GM04503 (cell line): ENCODE results near the gene ARL8B.
A peak's percentile ranks its signal among the peaks of the same experiment; 100 is the strongest.
"Not testable (repeated sequence)": the region's sequence is repeated elsewhere in the genome, so short reads cannot be mapped to it uniquely, and the experiment has no call there.

Source experiments
- DNase-seq: peaks from one replicate; pipeline ENCODE4 v3.0.0-alpha.2; 2012; ENCODE audit warnings: low read depth

Gene ARL8B

GRCh38 chr3:5145120-5145519 is 23.0 kb downstream of the ARL8B start:
- no peak for DNase-seq

GRCh38 chr3:5147152-5147551 is 25.1 kb downstream of the ARL8B start:
- not testable (repeated sequence) for DNase-seq

GRCh38 chr3:5149306-5149880 is 27.3 kb downstream of the ARL8B start:
- no peak for DNase-seq

- no peak for DNase-seq
Observed at GRCh38 chr3:5151586-5151985, 29.5 kb downstream of the ARL8B start.

GRCh38 chr3:5153074-5153473 is 31.0 kb downstream of the ARL8B start:
- DNase-seq = no peak

GRCh38 chr3:5155241-5155640 is 33.1 kb downstream of the ARL8B start:
- DNase-seq = no peak

- DNase-seq = no peak
Observed at GRCh38 chr3:5160321-5160720, 38.2 kb downstream of the ARL8B start.

GRCh38 chr3:5160940-5161858 is 39.1 kb downstream of the ARL8B start:
- no peak for DNase-seq

GRCh38 chr3:5162102-5162501 is 40.0 kb downstream of the ARL8B start:
- peak; percentile 20 for DNase-seq

GRCh38 chr3:5165698-5166097 is 43.6 kb downstream of the ARL8B start:
- no peak for DNase-seq

- no peak for DNase-seq
Observed at GRCh38 chr3:5166846-5167245, 44.8 kb downstream of the ARL8B start.

- no peak for DNase-seq
Observed at GRCh38 chr3:5168110-5168509, 46.0 kb downstream of the ARL8B start.

- no peak for DNase-seq
Observed at GRCh38 chr3:5169807-5170206, 47.7 kb downstream of the ARL8B start.

GRCh38 chr3:5170975-5171374 is 48.9 kb downstream of the ARL8B start:
- no peak for DNase-seq

GRCh38 chr3:5172018-5172417 is 49.9 kb downstream of the ARL8B start:
- no peak for DNase-seq

- not testable (repeated sequence) for DNase-seq
Observed at GRCh38 chr3:5179036-5179435, 56.9 kb downstream of the ARL8B start.

- DNase-seq = no peak
Observed at GRCh38 chr3:5181469-5182141, 59.5 kb downstream of the ARL8B start.

GRCh38 chr3:5183714-5184113 is 61.6 kb downstream of the ARL8B start:
- not testable (repeated sequence) for DNase-seq

GRCh38 chr3:5184499-5184898 is 62.4 kb downstream of the ARL8B start:
- no peak for DNase-seq

GRCh38 chr3:5185093-5185673 is 63.1 kb downstream of the ARL8B start:
- no peak for DNase-seq

- no peak for DNase-seq
Observed at GRCh38 chr3:5186089-5186857, 64.2 kb downstream of the ARL8B start.

- DNase-seq = no peak
Observed at GRCh38 chr3:5186858-5187155, 64.7 kb downstream of the ARL8B start.
